Measurements from ENCODE around the gene EIF4ENIF1. TPM values are rescaled to one million over a fixed set of nuclear protein-coding genes. Genes with fewer than 3 reads are reported as not detected.

Gene EIF4ENIF1
- total and polyA plus RNA-seq, 9 of the 15 experiments (the other 6 are each of a cell fraction or from before 2014, with no cell fraction given), result 2.5 to 24.9 (median 15.8) TPM

DNA sequence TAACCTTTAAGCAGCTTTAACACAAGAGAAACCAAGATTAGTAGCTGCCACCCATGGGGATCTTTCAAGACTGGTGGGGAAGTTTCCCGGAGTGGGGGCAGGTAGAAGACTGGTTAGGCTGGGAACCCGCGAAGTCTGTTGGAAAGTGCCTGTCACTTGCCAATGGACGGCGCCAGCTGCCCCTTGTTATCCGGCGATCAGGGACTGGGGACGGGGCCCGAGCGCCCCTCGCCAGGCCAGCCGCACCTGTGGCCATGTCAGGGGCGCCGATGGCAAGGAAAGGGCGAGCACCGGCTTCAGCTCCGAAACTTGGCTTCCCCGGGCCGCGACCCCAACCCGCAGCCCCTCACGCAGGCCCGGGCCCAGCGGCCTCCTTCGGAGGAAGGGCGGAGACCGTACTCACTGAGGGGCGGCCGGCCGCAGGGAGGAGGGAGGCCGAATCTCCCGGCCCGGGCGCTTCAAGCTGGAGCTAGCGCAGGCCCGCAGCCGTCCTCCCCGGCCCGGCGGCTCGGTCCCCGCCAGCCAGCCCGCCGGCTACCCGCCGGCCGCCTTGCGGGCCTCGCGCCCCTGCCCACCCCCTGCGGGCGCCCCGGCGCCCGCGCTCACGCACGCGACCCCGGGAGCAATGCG is 539 bp downstream of the EIF4ENIF1 start (continued):
- TF ChIP-seq NR2C1 (IDR thresholded peaks at IDR 0.05), result no peak
- no peak for TF ChIP-seq NR2C1 (tag; IDR thresholded peaks at IDR 0.05)
- TF ChIP-seq TRIM28 (IDR thresholded peaks at IDR 0.05), result no peak
- TF ChIP-seq, protein P1, sequence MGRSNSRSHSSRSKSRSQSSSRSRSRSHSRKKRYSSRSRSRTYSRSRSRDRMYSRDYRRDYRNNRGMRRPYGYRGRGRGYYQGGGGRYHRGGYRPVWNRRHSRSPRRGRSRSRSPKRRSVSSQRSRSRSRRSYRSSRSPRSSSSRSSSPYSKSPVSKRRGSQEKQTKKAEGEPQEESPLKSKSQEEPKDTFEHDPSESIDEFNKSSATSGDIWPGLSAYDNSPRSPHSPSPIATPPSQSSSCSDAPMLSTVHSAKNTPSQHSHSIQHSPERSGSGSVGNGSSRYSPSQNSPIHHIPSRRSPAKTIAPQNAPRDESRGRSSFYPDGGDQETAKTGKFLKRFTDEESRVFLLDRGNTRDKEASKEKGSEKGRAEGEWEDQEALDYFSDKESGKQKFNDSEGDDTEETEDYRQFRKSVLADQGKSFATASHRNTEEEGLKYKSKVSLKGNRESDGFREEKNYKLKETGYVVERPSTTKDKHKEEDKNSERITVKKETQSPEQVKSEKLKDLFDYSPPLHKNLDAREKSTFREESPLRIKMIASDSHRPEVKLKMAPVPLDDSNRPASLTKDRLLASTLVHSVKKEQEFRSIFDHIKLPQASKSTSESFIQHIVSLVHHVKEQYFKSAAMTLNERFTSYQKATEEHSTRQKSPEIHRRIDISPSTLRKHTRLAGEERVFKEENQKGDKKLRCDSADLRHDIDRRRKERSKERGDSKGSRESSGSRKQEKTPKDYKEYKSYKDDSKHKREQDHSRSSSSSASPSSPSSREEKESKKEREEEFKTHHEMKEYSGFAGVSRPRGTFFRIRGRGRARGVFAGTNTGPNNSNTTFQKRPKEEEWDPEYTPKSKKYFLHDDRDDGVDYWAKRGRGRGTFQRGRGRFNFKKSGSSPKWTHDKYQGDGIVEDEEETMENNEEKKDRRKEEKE (IDR thresholded peaks at IDR 0.05; ENCODE audit: borderline replicate concordance in 1 of 2, control insufficient read depth in 1 of 2, low read depth in 2 of 2, low read length in 1 of 2), result no peak
- TF ChIP-seq ZNF12 (CRISPR knock-in tag; IDR thresholded peaks at IDR 0.05), result no peak
- TF ChIP-seq WHSC1 (IDR thresholded peaks at IDR 0.05; ENCODE audit: low read length), result no peak
- peak; percentile 56; the same call in 1 of the 2 replicates for TF ChIP-seq ZNF407 (IDR thresholded peaks at IDR 0.05; ENCODE audit: low read depth)
- TF ChIP-seq SNIP1 (IDR thresholded peaks at IDR 0.05; ENCODE audit: low read depth), result no peak
- TF ChIP-seq RNF219 (CRISPR knock-in tag; IDR thresholded peaks at IDR 0.05), result no peak
